Caco-2 (cell line): Measurements from ENCODE around the gene TTF1. TPM values are rescaled to one million over a fixed set of nuclear protein-coding genes. Genes with fewer than 3 reads are reported as not detected.

Experiments
- BruUV-seq: library from RNA; stranded (reverse); fragments of 400-500 nt; replicated peaks from 2 replicates; lab custom pipeline; 2021; lab: Mats Ljungman, UMichigan
- CTCF ChIA-PET: fragments of 300-600 bp; sonication (Branson Sonifier 250); formaldehyde crosslinking; loops from one replicate; lab custom pipeline; 2022; ENCODE audit warnings: antibody characterized with exemption; lab: Charles Lee
- POLR2A ChIA-PET: fragments of 300-600 bp; sonication (Branson Sonifier 250); formaldehyde crosslinking; loops from one replicate; lab custom pipeline; 2022; ENCODE audit warnings: antibody characterized with exemption; lab: Charles Lee
- DNase-seq, 2 experiments: peaks; one replicate each; pipeline versions ENCODE4 v3.0.0 to v3.0.0-alpha.2; 2020 to 2022
- H3K27me3 ChIP-seq: replicated peaks from 2 replicates; pipeline ENCODE4 v1.6.0; 2011; ENCODE audit warnings: low read length; ENCODE audit not compliant: control insufficient read depth, insufficient read depth
- H3K36me3 ChIP-seq: 2 replicates; pipeline ENCODE4 v1.5.1; 2011; ENCODE audit warnings: low read length; ENCODE audit not compliant: control insufficient read depth, insufficient read depth
- H3K4me1 ChIP-seq: fragments of 250-450 bp; sonication (Bioruptor Pico); 2 replicates; pipeline ENCODE4 v1.5.1; 2020; ENCODE audit warnings: mild to moderate bottlenecking
- H3K4me3 ChIP-seq: 2 replicates; pipeline ENCODE4 v1.5.1; 2011; ENCODE audit warnings: low read depth, mild to moderate bottlenecking, control low read depth, low read length
- H3K9me3 ChIP-seq: fragments of 250-450 bp; sonication (Bioruptor Pico); 2 replicates; pipeline ENCODE4 v1.5.1; 2020; ENCODE audit warnings: mild to moderate bottlenecking, moderate library complexity
- H3K27ac Mint-ChIP-seq: one replicate; pipeline ENCODE4 v1.8.0; 2022; ENCODE audit warnings: mixed read lengths; ENCODE audit not compliant: unreplicated experiment
- H3K27me3 Mint-ChIP-seq: one replicate; pipeline ENCODE4 v1.8.0; 2022; ENCODE audit warnings: mixed read lengths; ENCODE audit not compliant: insufficient read depth, unreplicated experiment
- H3K36me3 Mint-ChIP-seq: one replicate; pipeline ENCODE4 v1.8.0; 2022; ENCODE audit warnings: mild to moderate bottlenecking, mixed read lengths; ENCODE audit not compliant: insufficient read depth, unreplicated experiment
- H3K4me1 Mint-ChIP-seq: one replicate; pipeline ENCODE4 v1.8.0; 2022; ENCODE audit warnings: low read depth, mixed read lengths; ENCODE audit not compliant: unreplicated experiment
- H3K4me3 Mint-ChIP-seq: one replicate; pipeline ENCODE4 v1.8.0; 2022; ENCODE audit warnings: mild to moderate bottlenecking, moderate library complexity, mixed read lengths; ENCODE audit not compliant: unreplicated experiment
- H3K9me3 Mint-ChIP-seq: one replicate; pipeline ENCODE4 v1.8.0; 2022; ENCODE audit warnings: mixed read lengths; ENCODE audit not compliant: unreplicated experiment
- CTCF ChIP-seq, 2 experiments: fragments of 200-600 bp in 1 of 2; IDR thresholded peaks; 1 replicate in 1 of 2; 2 replicates in 1 of 2; pipeline versions ENCODE4 v1.5.1 to v1.8.0; 2011 to 2022; ENCODE audit warnings: antibody characterized with exemption in 1 of 2, control low read depth in 1 of 2, inconsistent platforms in 1 of 2, low read depth in 1 of 2, low read length in 1 of 2, mild to moderate bottlenecking in 1 of 2, moderate library complexity in 1 of 2; ENCODE audit not compliant: insufficient read depth in 1 of 2, severe bottlenecking in 1 of 2, unreplicated experiment in 1 of 2
- intact Hi-C: fragments of 100-400 bp; cut with micrococcal nuclease; formaldehyde crosslinking; loops from one replicate; pipeline ENCODE4 v1.10.0; 2022; ENCODE audit not compliant: unreplicated experiment
- total RNA-seq: library from RNA; stranded (reverse); gene quantifications from 2 replicates; pipeline ENCODE4 v1.2.3, GENCODE V29; 2022

Gene TTF1
- total RNA-seq, 1 experiment from 2014 or later, result 11.4 TPM

GRCh38 chr9:132391449-132391848 is 15.2 kb downstream of the TTF1 start:
- Mint-ChIP-seq H3K36me3 (peaks cover 63% of the 10 kb centered on the region), H3K4me3 (no peak overlapping the region), H3K4me1 (peaks cover 6% of the 10 kb centered on the region), H3K9me3 (no peaks in the 10 kb centered on the region), H3K27ac (peak overlapping the region; percentile 23), H3K27me3 (no peaks in the 10 kb centered on the region)
- no TSS peak for BruUV-seq
- H3K27me3 ChIP-seq, result no peaks in the 10 kb centered on the region
- no peaks in the 10 kb centered on the region for H3K9me3 ChIP-seq
- TF ChIP-seq CTCF (IDR thresholded peaks at IDR 0.05; ENCODE audit: insufficient read depth in 1 of 2, low read depth in 1 of 2, low read length in 1 of 2, severe bottlenecking in 1 of 2, unreplicated experiment in 1 of 2), result no peak
- ChIA-PET CTCF (no interaction called here), POLR2A (no interaction called here)
- H3K4me3 ChIP-seq, result no peak overlapping the region
- peaks cover 1% of the 10 kb centered on the region; the same call in 1 of the 2 replicates for H3K36me3 ChIP-seq
- H3K4me1 ChIP-seq, result no peaks in the 10 kb centered on the region
- intact Hi-C loops, result no loop called here
- DNase-seq, result no peak

- no peaks in the 10 kb centered on the region for H3K9me3 Mint-ChIP-seq
- H3K4me3 Mint-ChIP-seq, result no peak overlapping the region
- Histone ChIP-seq H3K9me3 (no peaks in the 10 kb centered on the region), H3K4me1 (no peaks in the 10 kb centered on the region), H3K4me3 (no peak overlapping the region), H3K36me3 (no peaks in the 10 kb centered on the region; the same call in 1 of the 2 replicates), H3K27me3 (no peaks in the 10 kb centered on the region)
- H3K27me3 Mint-ChIP-seq, result no peaks in the 10 kb centered on the region
- DNase-seq, result no peak
- BruUV-seq, result no TSS peak
- TF ChIP-seq CTCF (IDR thresholded peaks at IDR 0.05; ENCODE audit: insufficient read depth in 1 of 2, low read depth in 1 of 2, low read length in 1 of 2, severe bottlenecking in 1 of 2, unreplicated experiment in 1 of 2), result no peak
- POLR2A ChIA-PET, result no interaction called here
- H3K27ac Mint-ChIP-seq, result no peak overlapping the region
- intact Hi-C loops, result no loop called here
- CTCF ChIA-PET, result no interaction called here
- peaks cover 63% of the 10 kb centered on the region for H3K36me3 Mint-ChIP-seq
- peaks cover 6% of the 10 kb centered on the region for H3K4me1 Mint-ChIP-seq
Measured at GRCh38 chr9:132390966-132391365, 15.7 kb downstream of the TTF1 start.

- Mint-ChIP-seq H3K4me3 (no peak overlapping the region), H3K27ac (no peak overlapping the region), H3K4me1 (no peaks in the 10 kb centered on the region), H3K9me3 (no peaks in the 10 kb centered on the region), H3K27me3 (no peaks in the 10 kb centered on the region), H3K36me3 (peaks cover 72% of the 10 kb centered on the region)
- intact Hi-C loops, result no loop called here
- BruUV-seq, result no TSS peak
- DNase-seq, result no peak
- Histone ChIP-seq H3K9me3 (no peaks in the 10 kb centered on the region), H3K4me3 (no peak overlapping the region), H3K36me3 (no peaks in the 10 kb centered on the region; the same call in 1 of the 2 replicates), H3K4me1 (no peaks in the 10 kb centered on the region), H3K27me3 (no peaks in the 10 kb centered on the region)
- CTCF ChIA-PET, result no interaction called here
- POLR2A ChIA-PET, result no interaction called here
- TF ChIP-seq CTCF (IDR thresholded peaks at IDR 0.05; ENCODE audit: insufficient read depth in 1 of 2, low read depth in 1 of 2, low read length in 1 of 2, severe bottlenecking in 1 of 2, unreplicated experiment in 1 of 2), result no peak
Measured at GRCh38 chr9:132387133-132387532, 19.5 kb downstream of the TTF1 start.
